ENCODE results near the gene SPATS1. TPM values are rescaled to one million over a fixed set of nuclear protein-coding genes. Genes with fewer than 3 reads are reported as not detected.
A peak's percentile ranks its signal among the peaks of the same experiment; 100 is the strongest.

SPATS1 gene
- total and polyA plus RNA-seq, 2 of the 4 experiments (the other 2 are of a cell fraction) = not detected

GRCh38 chr6:44305200-44305725 is 37.2 kb upstream of the SPATS1 start:
- Histone ChIP-seq H2BK120ac (ENCODE audit: low read depth, low read length) (no peak overlapping the region), H3K27ac (ENCODE audit: insufficient read depth, low read length) (no peak overlapping the region), H3K4me3 (ENCODE audit: insufficient read depth, low read depth, low read length) (no peak overlapping the region), H4K91ac (ENCODE audit: insufficient read depth, low read depth, low read length) (no peak overlapping the region), H2AK9ac (replicated peaks; ENCODE audit: low read depth, low read length, poor library complexity) (peak overlapping the region; percentile 10), H3K23ac (ENCODE audit: low read depth, low read length) (no peak overlapping the region), H3K27me3 (ENCODE audit: control insufficient read depth, insufficient read depth, low read length) (no peaks in the 10 kb centered on the region), H3K14ac (replicated peaks; ENCODE audit: low read depth, low read length) (no peak overlapping the region), H3K9me3 (ENCODE audit: control insufficient read depth, insufficient read depth, low read length) (no peaks in the 10 kb centered on the region), H3K79me1 (ENCODE audit: low read depth in 1 of 2, low read length in 2 of 2) (peaks cover 2% of the 10 kb centered on the region in 2 experiments; a peak in 1 of 4 replicates), H3K4me2 (ENCODE audit: low read depth, low read length) (no peak overlapping the region), H3K4ac (ENCODE audit: low read depth, low read length) (no peak overlapping the region), H2BK15ac (ENCODE audit: low read depth, low read length) (no peak overlapping the region), H2BK20ac (ENCODE audit: low read depth, low read length) (no peak overlapping the region), H3K9ac (ENCODE audit: low read depth, low read length) (no peak overlapping the region), H3K4me1 (ENCODE audit: control insufficient read depth, insufficient read depth, low read length) (peaks cover 3% of the 10 kb centered on the region), H2AFZ (replicated peaks; ENCODE audit: low read length, poor library complexity) (no peak overlapping the region), H4K20me1 (ENCODE audit: insufficient read depth, low read length) (no peaks in the 10 kb centered on the region), H4K8ac (ENCODE audit: low read depth in 2 of 2, low read length in 2 of 2) (no peak overlapping the region), H3K56ac (ENCODE audit: extremely low read depth, insufficient read depth, low read length) (no peak overlapping the region), H4K5ac (ENCODE audit: low read depth, low read length) (no peak overlapping the region), H3K18ac (ENCODE audit: low read depth, low read length) (no peak overlapping the region), H3K9me1 (ENCODE audit: insufficient read depth, low read length) (peaks cover 3% of the 10 kb centered on the region; the same call in 1 of the 2 replicates), H2AK5ac (ENCODE audit: low read depth, low read length) (no peak overlapping the region), H3K36me3 (ENCODE audit: control insufficient read depth, insufficient read depth, low read length) (peaks cover 76% of the 10 kb centered on the region), H2BK5ac (ENCODE audit: low read depth, low read length, poor library complexity, severe bottlenecking) (no peak overlapping the region)
- no peak for ATAC-seq (ENCODE audit: low read depth)
- no peak for TF ChIP-seq CTCF (conservative IDR thresholded peaks at IDR 0.05; ENCODE audit: low read depth, low read length)
- no peak for TF ChIP-seq FOS (IDR thresholded peaks at IDR 0.05; ENCODE audit: low read depth, low read length)
- no peak for TF ChIP-seq RAD21 (IDR thresholded peaks at IDR 0.05; ENCODE audit: low read length)
- TF ChIP-seq MXI1 (IDR thresholded peaks at IDR 0.05; ENCODE audit: borderline replicate concordance, low read depth, low read length) = no peak
- 100% methylated on average over 1 of the region's 5 CpGs; no CpG with 5 or more reads in 1 of the 2 experiments for WGBS, 2 experiments (ENCODE audit: extremely low coverage in 2 of 2, insufficient read length in 1 of 2)
- intact Hi-C loops (cut with micrococcal nuclease) = no loop called here
- no peak for DNase-seq
- in situ Hi-C loops (cut with MboI; ENCODE audit: low sequenced_read_pairs) = no loop called here
- dilution Hi-C loops (cut with HindIII; ENCODE audit: low sequenced_read_pairs, unreplicated experiment) = no loop called here
- BruUV-seq (replicated peaks) = no TSS peak
- ChIA-PET POLR2A (ENCODE audit: unreplicated experiment) (no interaction called here), CTCF (interaction anchor here (0.7 to 1.0 kb wide), 4 partner anchors 8 to 38 kb away, joined by 3 to 4 read pairs (median 4); partner anchors contain the start of gene AARS2)
